LNCaP clone FGC (cell line): ENCODE data around the gene SLA2.
"Not testable (repeated sequence)": the region's sequence is repeated elsewhere in the genome, so short reads cannot be mapped to it uniquely, and the experiment has no call there.

ENCODE experiments used
- DNase-seq: peaks from one replicate; pipeline ENCODE4 v3.0.0-alpha.2; 2011; ENCODE audit warnings: low read depth
- H3K4me3 ChIP-seq: 2 replicates; pipeline ENCODE4 v1.5.1; 2011; ENCODE audit warnings: mild to moderate bottlenecking, low read depth, low read length, control low read depth
- CTCF ChIP-seq: IDR thresholded peaks from 2 replicates; pipeline ENCODE4 v1.5.1; 2012; ENCODE audit warnings: mild to moderate bottlenecking; ENCODE audit not compliant: control insufficient read depth, insufficient read depth; ENCODE audit errors: extremely low read depth

The SLA2 gene

GRCh38 chr20:36611625-36612024 is 34.4 kb downstream of the SLA2 start:
- H3K4me3 ChIP-seq: no peak overlapping the region
- no peak for DNase-seq
- TF ChIP-seq CTCF: no peak

GRCh38 chr20:36608388-36608728 is 37.6 kb downstream of the SLA2 start:
- DNase-seq, H3K4me3 ChIP-seq: not testable (repeated sequence)

GRCh38 chr20:36607586-36608387 is 38.2 kb downstream of the SLA2 start:
- DNase-seq: no peak
- TF ChIP-seq CTCF: no peak
- peak overlapping the region; percentile 98 for H3K4me3 ChIP-seq

DNA sequence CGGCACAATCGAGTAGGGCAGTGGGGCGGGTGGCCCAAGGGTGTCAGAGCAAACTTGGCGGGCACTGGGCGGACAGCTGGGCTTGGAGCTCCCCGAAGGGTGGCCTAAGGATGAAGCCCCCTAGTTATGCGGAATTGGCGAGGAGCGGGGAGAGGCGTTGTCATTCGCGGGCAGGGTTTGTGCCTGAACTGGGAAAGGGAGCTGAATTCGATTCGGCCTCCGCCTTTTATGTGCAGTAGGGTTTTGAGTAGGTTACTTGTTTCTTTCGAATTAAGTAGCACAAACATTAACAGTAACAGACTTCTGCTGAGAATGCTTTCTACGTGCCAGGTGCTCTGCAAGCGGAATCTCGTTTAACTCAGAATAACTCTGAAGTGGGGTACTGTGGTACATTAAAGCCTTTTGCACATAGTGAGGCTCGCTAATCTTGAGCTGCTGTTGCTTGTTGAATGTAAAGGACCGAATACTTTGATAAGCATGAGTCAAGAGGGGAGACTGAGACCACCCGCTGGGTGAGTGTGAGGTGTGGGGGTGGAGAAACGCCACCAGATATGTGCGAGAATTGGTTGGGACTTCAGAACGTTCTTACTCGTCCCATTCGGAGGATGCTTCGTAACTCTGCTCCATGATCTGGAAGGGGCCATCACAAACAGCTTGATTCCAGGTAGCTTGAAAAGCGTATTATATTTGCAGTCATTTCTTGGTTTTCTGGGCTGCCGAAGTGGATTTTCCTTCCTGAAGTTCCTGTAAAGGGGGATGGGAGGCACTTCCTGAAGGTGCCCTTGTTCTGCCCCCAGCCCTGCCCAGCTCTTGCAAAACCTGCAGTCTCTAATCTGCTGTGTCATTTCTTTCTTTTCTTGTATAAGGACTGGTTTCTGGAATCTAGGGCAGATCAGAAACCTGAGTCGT is 39.6 kb downstream of the SLA2 start:
- peak overlapping the region; percentile 98 for H3K4me3 ChIP-seq
- no peak for TF ChIP-seq CTCF
- no peak for DNase-seq

GRCh38 chr20:36605399-36606157 is 40.4 kb downstream of the SLA2 start, which contains the start of gene RAB5IF:
RAB5IF (plus strand) TSS chr20:36605779; CDS start chr20:36605952, 173 bp downstream.
- H3K4me3 ChIP-seq: peak within 1 kb of the TSS; percentile 98

DNA sequence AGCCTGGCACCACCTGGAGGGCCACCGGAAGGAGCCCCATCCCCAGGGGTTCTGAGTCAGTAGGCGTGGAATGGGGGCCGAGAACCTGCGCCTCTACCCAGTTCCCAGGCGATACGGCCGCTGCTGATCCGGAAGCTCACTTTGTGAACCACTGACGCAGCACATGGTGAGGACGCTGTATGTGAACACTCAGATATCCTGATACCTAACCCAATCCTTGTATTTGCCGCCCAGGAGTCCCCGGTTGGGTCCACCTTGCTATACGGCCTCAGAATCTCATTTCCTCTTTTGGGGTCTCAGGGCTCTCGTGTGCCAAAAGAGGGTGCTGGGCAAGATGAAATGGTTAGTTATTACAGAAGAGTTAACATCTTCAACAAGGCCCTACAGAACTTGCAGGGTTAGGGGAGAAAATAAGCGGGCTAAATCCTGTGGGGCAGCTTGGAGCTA is 41.0 kb downstream of the SLA2 start:
- H3K4me3 ChIP-seq: peak overlapping the region; percentile 98
- TF ChIP-seq CTCF: no peak
- DNase-seq: no peak

More at GRCh38 chr20:36605399-36606157, 40.4 kb downstream of the SLA2 start, which contains the start of gene RAB5IF:
- TF ChIP-seq CTCF: peak; percentile 99
- DNase-seq: peak; percentile 96
